ENCODE results near the gene PCLO.

DNA sequence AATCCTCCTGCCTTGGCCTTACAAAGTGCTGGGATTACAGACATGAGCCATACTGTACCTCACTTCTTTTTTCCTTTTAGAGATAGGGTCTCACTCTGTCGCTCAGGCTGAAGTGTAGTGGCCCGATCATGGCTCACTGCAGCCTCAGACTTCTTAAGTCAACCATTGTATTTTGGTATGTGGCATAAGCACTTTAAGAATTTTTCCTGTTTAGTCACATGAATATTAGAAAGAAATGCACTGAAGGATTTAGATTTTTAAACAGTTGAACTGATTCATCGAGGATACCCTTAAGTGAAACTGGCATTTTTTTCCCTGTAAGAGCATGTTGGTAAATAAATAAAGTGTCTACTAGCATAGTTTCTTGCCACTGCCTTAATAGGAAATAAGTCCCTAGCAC lies 399.8 kb downstream of the PCLO start:
- TF ChIP-seq, protein P1, sequence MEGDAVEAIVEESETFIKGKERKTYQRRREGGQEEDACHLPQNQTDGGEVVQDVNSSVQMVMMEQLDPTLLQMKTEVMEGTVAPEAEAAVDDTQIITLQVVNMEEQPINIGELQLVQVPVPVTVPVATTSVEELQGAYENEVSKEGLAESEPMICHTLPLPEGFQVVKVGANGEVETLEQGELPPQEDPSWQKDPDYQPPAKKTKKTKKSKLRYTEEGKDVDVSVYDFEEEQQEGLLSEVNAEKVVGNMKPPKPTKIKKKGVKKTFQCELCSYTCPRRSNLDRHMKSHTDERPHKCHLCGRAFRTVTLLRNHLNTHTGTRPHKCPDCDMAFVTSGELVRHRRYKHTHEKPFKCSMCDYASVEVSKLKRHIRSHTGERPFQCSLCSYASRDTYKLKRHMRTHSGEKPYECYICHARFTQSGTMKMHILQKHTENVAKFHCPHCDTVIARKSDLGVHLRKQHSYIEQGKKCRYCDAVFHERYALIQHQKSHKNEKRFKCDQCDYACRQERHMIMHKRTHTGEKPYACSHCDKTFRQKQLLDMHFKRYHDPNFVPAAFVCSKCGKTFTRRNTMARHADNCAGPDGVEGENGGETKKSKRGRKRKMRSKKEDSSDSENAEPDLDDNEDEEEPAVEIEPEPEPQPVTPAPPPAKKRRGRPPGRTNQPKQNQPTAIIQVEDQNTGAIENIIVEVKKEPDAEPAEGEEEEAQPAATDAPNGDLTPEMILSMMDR (optimal IDR thresholded peaks at IDR 0.05 in 1 of 3, IDR thresholded peaks at IDR 0.05 in 1 of 3, conservative IDR thresholded peaks at IDR 0.05 in 1 of 3; ENCODE audit: extremely low read depth in 1 of 3, insufficient read depth in 2 of 3, low read length in 3 of 3), result no peak
- no peak for TF ChIP-seq EZH2 (IDR thresholded peaks at IDR 0.05; ENCODE audit: low read length)

Measured in keratinocyte (primary cell).